HCT116 (cell line): ENCODE measurements around the gene CACNG6. TPM values are rescaled to one million over a fixed set of nuclear protein-coding genes. Genes with fewer than 3 reads are reported as not detected.

Source experiments
- ATAC-seq: fragments of 200-7000 bp; cut with Tn5 transposase; 2 replicates; pipeline ENCODE4 v1.9.1; 2020; ENCODE audit warnings: mild to moderate bottlenecking, moderate library complexity
- BruUV-seq: library from RNA; stranded (reverse); fragments of 400-500 nt; replicated peaks from 2 replicates; lab custom pipeline; 2021; lab: Mats Ljungman, UMichigan
- CTCF ChIA-PET: fragments of 300-600 bp; sonication (Branson Sonifier 250); formaldehyde crosslinking; loops from one replicate; lab custom pipeline; 2021; ENCODE audit warnings: antibody characterized with exemption; lab: Charles Lee
- POLR2A ChIA-PET: fragments of 300-600, 350-600 bp; sonication (Branson Sonifier 250); formaldehyde crosslinking; loops from one replicate; lab custom pipeline; 2021; ENCODE audit warnings: antibody characterized with exemption; lab: Charles Lee
- RAD21 ChIA-PET, 2 experiments: fragments of 300-600 bp; sonication (Branson Sonifier 250); formaldehyde crosslinking; loops; one replicate each; lab custom pipeline; 2023; ENCODE audit warnings: low total read pairs in 2 of 2; ENCODE audit not compliant: uncharacterized antibody in 2 of 2, unreplicated experiment in 2 of 2, low non-redundant PET in 1 of 2; lab: Charles Lee
- DNase-seq: peaks from one replicate; pipeline ENCODE4 v3.0.0-alpha.2; 2010; ENCODE audit warnings: low read depth, low spot score
- H2AFZ ChIP-seq: fragments of 200-600 bp; shearing (Covaris generic), sonication (generic); 2 replicates; pipeline ENCODE4 v1.6.1; 2017; ENCODE audit warnings: low read depth, mixed run types, mixed read lengths, antibody characterized with exemption, low read length; ENCODE audit not compliant: poor library complexity, severe bottlenecking
- H3K27ac ChIP-seq: 2 replicates; pipeline ENCODE4 v1.5.1; 2012; ENCODE audit warnings: low read depth, low read length
- H3K27me3 ChIP-seq: fragments of 200-600 bp; sonication (generic); 2 replicates; pipeline ENCODE4 v1.6.1; 2016; ENCODE audit warnings: mixed run types, low read length, mixed read lengths; ENCODE audit not compliant: insufficient read depth
- H3K36me3 ChIP-seq, 2 experiments: fragments of 200-500 bp in 1 of 2; fragments of 200-600 bp in 1 of 2; sonication (Bioruptor generic) in 1 of 2; sonication (generic) in 1 of 2; 2 replicates each; pipeline versions ENCODE4 v1.5.1 to v1.6.1; 2014 to 2016; ENCODE audit warnings: low read length in 2 of 2, inconsistent platforms in 1 of 2, mixed read lengths in 1 of 2, mixed run types in 1 of 2; ENCODE audit not compliant: insufficient read depth in 2 of 2, control insufficient read depth in 1 of 2
- H3K4me1 ChIP-seq, 2 experiments: fragments of 200-600 bp in 1 of 2; sonication (generic) in 1 of 2; 2 replicates each; pipeline versions ENCODE4 v1.5.1 to v1.6.1; 2012 to 2017; ENCODE audit warnings: low read length in 2 of 2, inconsistent platforms in 1 of 2, mild to moderate bottlenecking in 1 of 2, mixed read lengths in 1 of 2, mixed run types in 1 of 2, moderate library complexity in 1 of 2; ENCODE audit not compliant: insufficient read depth in 2 of 2, control insufficient read depth in 1 of 2
- H3K4me2 ChIP-seq: fragments of 200-600 bp; sonication (generic); 2 replicates; pipeline ENCODE4 v1.6.1; 2017; ENCODE audit warnings: mixed run types, low read length, mixed read lengths
- H3K4me3 ChIP-seq, 2 experiments: fragments of 200-600 bp in 1 of 2; sonication (generic) in 1 of 2; replicated peaks in 1 of 2; 2 replicates each; pipeline ENCODE4 v1.5.1; 2011 to 2016; ENCODE audit warnings: low read length in 2 of 2, control low read depth in 1 of 2, low read depth in 1 of 2, mild to moderate bottlenecking in 1 of 2, mixed read lengths in 1 of 2, mixed run types in 1 of 2
- H3K79me2 ChIP-seq: fragments of 200-600 bp; sonication (generic); 2 replicates; pipeline ENCODE4 v1.6.1; 2017; ENCODE audit warnings: mild to moderate bottlenecking, mixed run types, low read length, moderate library complexity, mixed read lengths; ENCODE audit not compliant: insufficient read depth
- H3K9ac ChIP-seq: fragments of 200-600 bp; sonication (generic); 2 replicates; pipeline ENCODE4 v1.6.1; 2016; ENCODE audit warnings: low read length, mixed read lengths
- H3K9me2 ChIP-seq: fragments of 200-600 bp; sonication (generic), shearing (Covaris generic); 2 replicates; pipeline ENCODE4 v1.6.1; 2017; ENCODE audit warnings: mixed run types, mild to moderate bottlenecking, moderate library complexity; ENCODE audit not compliant: insufficient read depth
- H3K9me3 ChIP-seq, 2 experiments: fragments of 200-500 bp in 1 of 2; fragments of 200-600 bp in 1 of 2; sonication (Bioruptor generic) in 1 of 2; sonication (generic) in 1 of 2; 2 replicates each; pipeline ENCODE4 v1.6.1; 2014 to 2017; ENCODE audit warnings: low read length in 2 of 2, mixed read lengths in 2 of 2, inconsistent platforms in 1 of 2, low read depth in 1 of 2, mild to moderate bottlenecking in 1 of 2, mixed run types in 1 of 2, moderate library complexity in 1 of 2; ENCODE audit not compliant: control insufficient read depth in 1 of 2, insufficient read depth in 1 of 2
- H4K20me1 ChIP-seq: fragments of 200-600 bp; sonication (generic), shearing (Covaris generic); 2 replicates; pipeline ENCODE4 v1.6.1; 2017; ENCODE audit warnings: mixed run types, mild to moderate bottlenecking, moderate library complexity; ENCODE audit not compliant: insufficient read depth
- CEBPB ChIP-seq: IDR thresholded peaks from 2 replicates; pipeline ENCODE4 v1.6.1; 2012; ENCODE audit warnings: low read depth
- CTCF ChIP-seq, 3 experiments: fragments of 200-600 bp in 1 of 3; sonication (generic) in 1 of 3; IDR thresholded peaks in 2 of 3; conservative IDR thresholded peaks in 1 of 3; 2 replicates each; pipeline ENCODE4 v1.5.1; 2012 to 2017; ENCODE audit warnings: low read depth in 2 of 3, low read length in 2 of 3, antibody characterized with exemption in 1 of 3, borderline replicate concordance in 1 of 3, control low read depth in 1 of 3, mild to moderate bottlenecking in 1 of 3, mixed read lengths in 1 of 3, mixed run types in 1 of 3, moderate library complexity in 1 of 3; ENCODE audit not compliant: insufficient read depth in 1 of 3
- EZH2 ChIP-seq: fragments of 200-600 bp; sonication (generic); IDR thresholded peaks from 2 replicates; pipeline ENCODE4 v1.6.1; 2017; ENCODE audit warnings: antibody characterized with exemption, mixed run types
- EZH2phosphoT487 ChIP-seq: fragments of 200-600 bp; IDR thresholded peaks from 2 replicates; pipeline ENCODE4 v1.6.1; 2018; ENCODE audit warnings: antibody characterized with exemption, borderline replicate concordance
- FOSL1 ChIP-seq: IDR thresholded peaks from 2 replicates; pipeline ENCODE4 v1.6.1; 2012; ENCODE audit warnings: low read depth
- POLR2A ChIP-seq: IDR thresholded peaks from 2 replicates; pipeline ENCODE4 v1.7.0; 2011; ENCODE audit warnings: borderline replicate concordance; ENCODE audit not compliant: insufficient read depth, insufficient read length; ENCODE audit errors: extremely low read depth
- POLR2AphosphoS5 ChIP-seq: IDR thresholded peaks from 2 replicates; pipeline ENCODE4 v1.6.1; 2011; ENCODE audit warnings: mild to moderate bottlenecking, low read depth, low read length, moderate library complexity
- RAD21 ChIP-seq: IDR thresholded peaks from 2 replicates; pipeline ENCODE4 v1.6.1; 2012; ENCODE audit warnings: low read depth, mild to moderate bottlenecking
- SIN3A ChIP-seq: IDR thresholded peaks from 2 replicates; pipeline ENCODE4 v1.6.1; 2012; ENCODE audit warnings: low read depth
- SP1 ChIP-seq: IDR thresholded peaks from 2 replicates; pipeline ENCODE4 v1.6.1; 2012; ENCODE audit warnings: low read depth
- SRF ChIP-seq: IDR thresholded peaks from 2 replicates; pipeline ENCODE4 v1.6.1; 2012; ENCODE audit warnings: low read depth
- TCF7L2 ChIP-seq: IDR thresholded peaks from 2 replicates; pipeline ENCODE4 v1.7.0; 2011; ENCODE audit warnings: borderline replicate concordance, inconsistent platforms; ENCODE audit not compliant: insufficient read depth, insufficient read length; ENCODE audit errors: extremely low read depth
- YY1 ChIP-seq: IDR thresholded peaks from 2 replicates; pipeline ENCODE4 v1.6.1; 2011; ENCODE audit warnings: low read length, low read depth, moderate library complexity, mild to moderate bottlenecking; ENCODE audit not compliant: insufficient replicate concordance; ENCODE audit errors: extremely low read depth
- ZBTB33 ChIP-seq: IDR thresholded peaks from 2 replicates; pipeline ENCODE4 v1.6.1; 2011; ENCODE audit warnings: mild to moderate bottlenecking, low read length, moderate library complexity; ENCODE audit not compliant: insufficient replicate concordance; ENCODE audit errors: extremely low read depth
- ZFX ChIP-seq: fragments of 450-650 bp; IDR thresholded peaks from 2 replicates; pipeline ENCODE4 v1.6.1; 2017
- intact Hi-C: fragments of 100-400 bp; cut with micrococcal nuclease; formaldehyde crosslinking; loops from 2 replicates; pipeline ENCODE4 v1.10.0; 2022
- total RNA-seq: library from RNA; stranded (reverse); gene quantifications from one replicate; pipeline ENCODE4 v1.2.1, GENCODE V29; 2021; ENCODE audit not compliant: unreplicated experiment
- TF ChIP-seq, protein P1 (sequence below): IDR thresholded peaks from 2 replicates; pipeline ENCODE4 v1.6.1; 2012; ENCODE audit warnings: low read depth

The CACNG6 gene
- total RNA-seq, 1 experiment from 2014 or later = 0.15 TPM

- Histone ChIP-seq H4K20me1 (no peaks in the 10 kb centered on the region), H3K27ac (no peak overlapping the region)
Measured at GRCh38 chr19:54013866-54014265, 22.4 kb downstream of the CACNG6 start.

More at GRCh38 chr19:54013866-54014265, 22.4 kb downstream of the CACNG6 start:
- CTCF ChIA-PET = interaction anchor here (0.7 kb wide), 1 partner anchor 102 kb away, joined by 5 read pairs; no protein-coding TSS in a partner anchor
- Histone ChIP-seq H2AFZ (no peak overlapping the region), H3K79me2 (no peaks in the 10 kb centered on the region), H3K4me1 (no peaks in the 10 kb centered on the region), H3K27me3 (no peaks in the 10 kb centered on the region), H3K4me2 (no peak overlapping the region), H3K4me3 (no peak overlapping the region), H3K36me3 (no peaks in the 10 kb centered on the region), H3K9me3 (no peaks in the 10 kb centered on the region), H3K9me2 (no peaks in the 10 kb centered on the region), H3K9ac (no peak overlapping the region)
- POLR2A ChIA-PET = no interaction called here
- DNase-seq (no peak), ATAC-seq (no peak)
- no TSS peak for BruUV-seq
- TF ChIP-seq SIN3A = no peak
- TF ChIP-seq ZBTB33 = no peak
- TF ChIP-seq TCF7L2 = no peak
- no peak for TF ChIP-seq POLR2A
- TF ChIP-seq ZFX = no peak
- no peak for TF ChIP-seq CTCF (IDR thresholded peaks at IDR 0.05 in 2 of 3, conservative IDR thresholded peaks at IDR 0.05 in 1 of 3; ENCODE audit: borderline replicate concordance in 1 of 3, insufficient read depth in 1 of 3, low read depth in 2 of 3, low read length in 2 of 3)
- TF ChIP-seq EZH2 = no peak
- TF ChIP-seq SRF = no peak
- TF ChIP-seq, protein P1, sequence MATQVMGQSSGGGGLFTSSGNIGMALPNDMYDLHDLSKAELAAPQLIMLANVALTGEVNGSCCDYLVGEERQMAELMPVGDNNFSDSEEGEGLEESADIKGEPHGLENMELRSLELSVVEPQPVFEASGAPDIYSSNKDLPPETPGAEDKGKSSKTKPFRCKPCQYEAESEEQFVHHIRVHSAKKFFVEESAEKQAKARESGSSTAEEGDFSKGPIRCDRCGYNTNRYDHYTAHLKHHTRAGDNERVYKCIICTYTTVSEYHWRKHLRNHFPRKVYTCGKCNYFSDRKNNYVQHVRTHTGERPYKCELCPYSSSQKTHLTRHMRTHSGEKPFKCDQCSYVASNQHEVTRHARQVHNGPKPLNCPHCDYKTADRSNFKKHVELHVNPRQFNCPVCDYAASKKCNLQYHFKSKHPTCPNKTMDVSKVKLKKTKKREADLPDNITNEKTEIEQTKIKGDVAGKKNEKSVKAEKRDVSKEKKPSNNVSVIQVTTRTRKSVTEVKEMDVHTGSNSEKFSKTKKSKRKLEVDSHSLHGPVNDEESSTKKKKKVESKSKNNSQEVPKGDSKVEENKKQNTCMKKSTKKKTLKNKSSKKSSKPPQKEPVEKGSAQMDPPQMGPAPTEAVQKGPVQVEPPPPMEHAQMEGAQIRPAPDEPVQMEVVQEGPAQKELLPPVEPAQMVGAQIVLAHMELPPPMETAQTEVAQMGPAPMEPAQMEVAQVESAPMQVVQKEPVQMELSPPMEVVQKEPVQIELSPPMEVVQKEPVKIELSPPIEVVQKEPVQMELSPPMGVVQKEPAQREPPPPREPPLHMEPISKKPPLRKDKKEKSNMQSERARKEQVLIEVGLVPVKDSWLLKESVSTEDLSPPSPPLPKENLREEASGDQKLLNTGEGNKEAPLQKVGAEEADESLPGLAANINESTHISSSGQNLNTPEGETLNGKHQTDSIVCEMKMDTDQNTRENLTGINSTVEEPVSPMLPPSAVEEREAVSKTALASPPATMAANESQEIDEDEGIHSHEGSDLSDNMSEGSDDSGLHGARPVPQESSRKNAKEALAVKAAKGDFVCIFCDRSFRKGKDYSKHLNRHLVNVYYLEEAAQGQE = no peak
- TF ChIP-seq RAD21 = no peak
- TF ChIP-seq FOSL1 = no peak
- TF ChIP-seq YY1 = no peak
- TF ChIP-seq CEBPB = no peak
- TF ChIP-seq POLR2AphosphoS5 = no peak
- TF ChIP-seq SP1 = no peak
- no peak for TF ChIP-seq EZH2phosphoT487
- RAD21 ChIA-PET = no interaction called here
- intact Hi-C loops = no loop called here
